Kidney epithelial cell (primary cell): Measurements from ENCODE around the gene MYRIP. TPM values are rescaled to one million over a fixed set of nuclear protein-coding genes. Genes with fewer than 3 reads are reported as not detected.

Source experiments
- DNase-seq: peaks from one replicate; pipeline ENCODE4 v3.0.0-alpha.2; 2010; ENCODE audit warnings: low read depth
- H3K27me3 ChIP-seq: 2 replicates; pipeline ENCODE4 v1.6.0; 2011; ENCODE audit warnings: low read length; ENCODE audit not compliant: control insufficient read depth, insufficient read depth
- H3K36me3 ChIP-seq: 2 replicates; pipeline ENCODE4 v1.5.1; 2011; ENCODE audit warnings: low read length; ENCODE audit not compliant: control insufficient read depth, insufficient read depth
- H3K4me3 ChIP-seq: 2 replicates; pipeline ENCODE4 v1.5.1; 2011; ENCODE audit warnings: low read depth, mild to moderate bottlenecking, control low read depth, low read length
- total RNA-seq: library from RNA; depleted of rRNA; stranded (reverse); fragments of >200 nt; gene quantifications from 2 replicates; pipeline ENCODE4 v1.2.3, GENCODE V29; 2015
- TF ChIP-seq, protein P1 (sequence below): IDR thresholded peaks from 2 replicates; pipeline ENCODE4 v1.5.1; 2011; ENCODE audit warnings: mild to moderate bottlenecking, moderate library complexity, low read length, control low read depth, inconsistent platforms; ENCODE audit not compliant: insufficient read depth, poor library complexity, severe bottlenecking

The MYRIP gene
- total RNA-seq, 1 donor from 2014 or later: 0.04 TPM

DNA sequence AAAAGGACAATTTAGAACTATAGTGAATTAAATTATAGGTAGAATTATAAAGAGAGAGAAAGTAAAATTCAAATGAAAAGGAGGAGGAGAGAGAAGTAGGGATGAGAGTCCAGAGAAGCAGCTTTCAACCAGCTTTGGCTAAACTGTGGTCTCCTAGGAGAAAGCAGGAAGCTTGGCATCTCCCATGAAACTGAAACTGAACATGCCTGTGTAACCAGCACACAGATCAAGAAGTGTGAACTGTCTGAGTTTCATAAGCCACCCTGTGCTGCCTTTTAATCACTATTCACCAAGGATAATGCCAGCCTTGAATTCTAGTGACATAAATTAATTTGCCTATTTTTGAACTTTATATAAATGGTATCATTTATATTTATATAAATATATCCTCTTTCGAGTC lies 128.5 kb downstream of the MYRIP start:
- TF ChIP-seq, protein P1, sequence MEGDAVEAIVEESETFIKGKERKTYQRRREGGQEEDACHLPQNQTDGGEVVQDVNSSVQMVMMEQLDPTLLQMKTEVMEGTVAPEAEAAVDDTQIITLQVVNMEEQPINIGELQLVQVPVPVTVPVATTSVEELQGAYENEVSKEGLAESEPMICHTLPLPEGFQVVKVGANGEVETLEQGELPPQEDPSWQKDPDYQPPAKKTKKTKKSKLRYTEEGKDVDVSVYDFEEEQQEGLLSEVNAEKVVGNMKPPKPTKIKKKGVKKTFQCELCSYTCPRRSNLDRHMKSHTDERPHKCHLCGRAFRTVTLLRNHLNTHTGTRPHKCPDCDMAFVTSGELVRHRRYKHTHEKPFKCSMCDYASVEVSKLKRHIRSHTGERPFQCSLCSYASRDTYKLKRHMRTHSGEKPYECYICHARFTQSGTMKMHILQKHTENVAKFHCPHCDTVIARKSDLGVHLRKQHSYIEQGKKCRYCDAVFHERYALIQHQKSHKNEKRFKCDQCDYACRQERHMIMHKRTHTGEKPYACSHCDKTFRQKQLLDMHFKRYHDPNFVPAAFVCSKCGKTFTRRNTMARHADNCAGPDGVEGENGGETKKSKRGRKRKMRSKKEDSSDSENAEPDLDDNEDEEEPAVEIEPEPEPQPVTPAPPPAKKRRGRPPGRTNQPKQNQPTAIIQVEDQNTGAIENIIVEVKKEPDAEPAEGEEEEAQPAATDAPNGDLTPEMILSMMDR: no peak
- H3K4me3 ChIP-seq: no peak overlapping the region
- no peaks in the 10 kb centered on the region for H3K36me3 ChIP-seq
- H3K27me3 ChIP-seq: no peaks in the 10 kb centered on the region
- DNase-seq: no peak

DNA sequence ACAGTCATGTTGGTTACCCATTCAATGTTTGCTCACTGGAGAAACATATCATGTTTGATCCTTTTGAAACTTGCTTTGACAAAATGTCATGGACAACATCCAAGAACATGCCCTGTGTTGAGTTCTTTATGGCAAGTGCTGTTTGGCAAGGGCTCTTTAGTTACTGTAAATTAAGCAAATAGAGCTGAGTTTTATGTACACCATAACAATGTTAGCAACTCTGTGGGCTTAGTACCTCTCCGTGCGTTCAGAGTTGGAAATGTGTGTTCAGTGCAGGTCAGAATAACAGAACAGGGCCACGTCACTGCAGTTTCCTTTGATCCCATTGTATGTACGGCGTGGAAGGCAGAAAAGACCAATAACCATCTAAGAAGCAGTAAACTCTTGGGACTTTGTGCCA lies 132.5 kb downstream of the MYRIP start:
- H3K4me3 ChIP-seq: no peak overlapping the region
- no peak for DNase-seq
- TF ChIP-seq, protein P1: no peak
- no peaks in the 10 kb centered on the region for H3K36me3 ChIP-seq
- H3K27me3 ChIP-seq: no peaks in the 10 kb centered on the region

DNA sequence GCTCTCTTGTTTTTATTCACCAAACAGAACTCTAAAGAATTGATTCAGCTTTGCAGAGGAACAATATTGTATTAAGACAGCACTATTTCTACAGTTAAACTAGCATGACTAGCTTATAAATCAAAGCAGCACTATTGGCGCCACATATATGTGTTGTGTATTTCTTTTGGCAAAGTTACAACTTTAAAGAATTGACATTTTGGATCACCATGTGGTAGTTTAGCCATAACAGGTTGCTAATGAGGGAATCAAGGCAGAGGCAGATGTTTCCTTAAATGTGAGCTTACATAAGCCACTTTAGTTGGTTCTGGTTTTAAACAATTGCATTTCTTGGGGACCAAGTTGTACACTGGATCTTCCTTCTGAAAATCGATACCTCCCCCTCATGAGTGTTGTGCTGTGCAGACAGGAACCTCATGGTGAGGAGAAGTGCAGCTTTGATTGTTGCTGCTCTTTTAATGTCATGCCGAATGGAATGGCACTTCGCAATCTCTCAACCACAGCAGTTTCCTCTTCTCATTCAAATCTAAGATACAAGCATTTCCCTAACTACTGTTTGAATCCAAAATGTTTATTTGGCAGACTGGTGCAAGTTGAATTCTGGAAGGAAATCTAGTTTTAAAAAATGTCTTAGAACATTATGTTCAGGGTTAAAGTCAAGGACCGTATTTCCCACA lies 151.2 kb downstream of the MYRIP start:
- Histone ChIP-seq H3K4me3 (no peak overlapping the region), H3K36me3 (no peaks in the 10 kb centered on the region), H3K27me3 (no peaks in the 10 kb centered on the region)
- DNase-seq: no peak
- TF ChIP-seq, protein P1: no peak

DNA sequence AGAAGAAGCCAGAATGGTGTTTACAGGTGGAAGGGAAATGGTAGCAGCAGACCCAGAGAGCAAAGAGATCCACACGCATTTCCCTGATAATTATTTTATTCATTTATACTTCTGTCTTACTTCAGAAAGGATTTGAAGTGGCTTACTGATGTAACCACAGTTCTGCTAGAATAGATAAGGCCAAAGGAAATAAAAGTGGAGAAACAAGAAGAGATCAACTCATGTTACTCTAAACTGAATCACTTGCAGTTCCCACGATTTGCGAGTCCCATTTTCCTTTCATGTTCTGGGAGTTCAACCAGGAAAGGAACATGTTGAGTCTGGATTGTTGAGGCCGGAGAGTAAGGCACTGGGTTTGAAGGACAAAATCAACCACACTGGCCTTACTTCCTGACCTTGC lies 151.8 kb downstream of the MYRIP start:
- Histone ChIP-seq H3K4me3 (no peak overlapping the region), H3K36me3 (no peaks in the 10 kb centered on the region), H3K27me3 (no peaks in the 10 kb centered on the region)
- TF ChIP-seq, protein P1: no peak
- DNase-seq: no peak

DNA sequence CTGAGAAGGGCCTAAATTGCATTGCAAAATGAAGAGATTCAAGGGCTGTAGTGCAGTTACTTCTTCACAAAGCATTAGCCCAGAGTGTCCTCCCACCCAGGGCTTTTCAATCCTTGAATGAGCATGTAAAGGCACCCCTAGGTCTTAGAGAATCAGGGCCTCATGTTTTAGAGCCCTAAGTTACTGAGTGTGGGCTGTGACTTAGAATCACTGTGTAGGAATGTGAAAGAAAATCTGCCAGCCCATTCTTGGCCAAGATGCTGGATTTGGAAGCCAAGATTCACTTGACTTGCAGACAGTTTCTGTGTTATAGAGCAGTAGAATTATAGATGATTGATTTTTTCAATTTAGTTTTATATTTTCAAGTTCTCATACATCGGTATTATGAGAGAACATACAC lies 153.2 kb downstream of the MYRIP start:
- TF ChIP-seq, protein P1: no peak
- Histone ChIP-seq H3K4me3 (no peak overlapping the region), H3K36me3 (no peaks in the 10 kb centered on the region), H3K27me3 (no peaks in the 10 kb centered on the region)
- DNase-seq: no peak

DNA sequence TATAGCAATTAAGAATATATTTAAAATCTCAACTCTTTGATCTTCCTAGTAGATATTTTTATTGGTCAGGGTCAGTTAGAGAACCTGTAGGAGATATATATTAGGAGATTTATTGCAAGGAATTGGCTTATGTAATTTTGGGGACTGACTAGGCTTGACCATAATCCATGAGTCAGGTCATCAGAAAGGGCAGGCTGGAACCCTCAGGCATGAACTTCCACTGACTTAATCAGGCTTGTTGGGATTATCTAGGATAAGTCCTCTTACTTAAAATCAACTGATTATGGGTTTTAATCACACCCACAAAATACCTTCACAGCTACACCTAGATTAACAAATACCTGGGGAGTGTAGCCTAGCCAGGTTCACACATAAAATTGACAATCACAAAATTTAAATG lies 156.1 kb downstream of the MYRIP start:
- H3K4me3 ChIP-seq: no peak overlapping the region
- TF ChIP-seq, protein P1: no peak
- H3K36me3 ChIP-seq: no peaks in the 10 kb centered on the region
- DNase-seq: no peak
- no peaks in the 10 kb centered on the region for H3K27me3 ChIP-seq
